Measurements from ENCODE around the gene KIF25.

The KIF25 gene

DNA sequence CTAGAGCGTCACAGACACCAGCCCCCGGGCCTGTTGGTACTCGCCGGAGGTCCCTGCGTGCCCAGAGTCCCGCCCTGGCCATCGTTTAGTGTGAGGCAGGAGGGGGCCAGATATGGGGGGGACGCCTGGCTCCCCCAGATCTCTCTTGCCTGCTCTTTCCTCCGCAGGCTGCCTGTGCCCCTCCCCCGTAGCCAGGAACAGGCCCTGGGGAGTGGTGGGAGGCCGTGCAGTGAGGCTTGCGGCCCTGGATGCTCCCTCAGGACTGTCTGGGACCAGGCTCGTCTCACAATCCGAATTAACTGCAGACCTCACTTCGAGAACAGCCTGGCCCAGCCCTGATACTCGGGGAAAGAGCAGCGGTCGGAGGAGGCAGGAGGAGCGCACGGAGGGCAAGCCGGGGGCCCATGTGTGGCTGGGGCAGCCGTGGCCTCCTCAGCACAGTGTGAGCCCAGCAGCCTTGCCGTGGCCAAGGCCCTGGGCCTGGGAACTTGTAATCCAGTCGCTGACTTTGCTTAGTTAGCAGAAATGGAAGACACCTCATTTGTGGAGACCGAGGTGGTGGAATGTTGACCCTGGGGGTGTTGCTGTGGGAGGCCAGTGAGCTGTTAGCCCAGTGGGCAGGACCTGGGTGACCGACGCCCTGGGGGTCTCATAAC, 52.9 kb downstream of the KIF25 start:
- ChIA-PET POLR2A (no interaction called here), CTCF (no interaction called here)
- TF ChIP-seq, protein P1, sequence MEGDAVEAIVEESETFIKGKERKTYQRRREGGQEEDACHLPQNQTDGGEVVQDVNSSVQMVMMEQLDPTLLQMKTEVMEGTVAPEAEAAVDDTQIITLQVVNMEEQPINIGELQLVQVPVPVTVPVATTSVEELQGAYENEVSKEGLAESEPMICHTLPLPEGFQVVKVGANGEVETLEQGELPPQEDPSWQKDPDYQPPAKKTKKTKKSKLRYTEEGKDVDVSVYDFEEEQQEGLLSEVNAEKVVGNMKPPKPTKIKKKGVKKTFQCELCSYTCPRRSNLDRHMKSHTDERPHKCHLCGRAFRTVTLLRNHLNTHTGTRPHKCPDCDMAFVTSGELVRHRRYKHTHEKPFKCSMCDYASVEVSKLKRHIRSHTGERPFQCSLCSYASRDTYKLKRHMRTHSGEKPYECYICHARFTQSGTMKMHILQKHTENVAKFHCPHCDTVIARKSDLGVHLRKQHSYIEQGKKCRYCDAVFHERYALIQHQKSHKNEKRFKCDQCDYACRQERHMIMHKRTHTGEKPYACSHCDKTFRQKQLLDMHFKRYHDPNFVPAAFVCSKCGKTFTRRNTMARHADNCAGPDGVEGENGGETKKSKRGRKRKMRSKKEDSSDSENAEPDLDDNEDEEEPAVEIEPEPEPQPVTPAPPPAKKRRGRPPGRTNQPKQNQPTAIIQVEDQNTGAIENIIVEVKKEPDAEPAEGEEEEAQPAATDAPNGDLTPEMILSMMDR (IDR thresholded peaks at IDR 0.05; ENCODE audit: control extremely low read depth, extremely low read depth, low read depth, missing control alignments): no peak
- no peak for DNase-seq (ENCODE audit: extremely low spot score)

DNA sequence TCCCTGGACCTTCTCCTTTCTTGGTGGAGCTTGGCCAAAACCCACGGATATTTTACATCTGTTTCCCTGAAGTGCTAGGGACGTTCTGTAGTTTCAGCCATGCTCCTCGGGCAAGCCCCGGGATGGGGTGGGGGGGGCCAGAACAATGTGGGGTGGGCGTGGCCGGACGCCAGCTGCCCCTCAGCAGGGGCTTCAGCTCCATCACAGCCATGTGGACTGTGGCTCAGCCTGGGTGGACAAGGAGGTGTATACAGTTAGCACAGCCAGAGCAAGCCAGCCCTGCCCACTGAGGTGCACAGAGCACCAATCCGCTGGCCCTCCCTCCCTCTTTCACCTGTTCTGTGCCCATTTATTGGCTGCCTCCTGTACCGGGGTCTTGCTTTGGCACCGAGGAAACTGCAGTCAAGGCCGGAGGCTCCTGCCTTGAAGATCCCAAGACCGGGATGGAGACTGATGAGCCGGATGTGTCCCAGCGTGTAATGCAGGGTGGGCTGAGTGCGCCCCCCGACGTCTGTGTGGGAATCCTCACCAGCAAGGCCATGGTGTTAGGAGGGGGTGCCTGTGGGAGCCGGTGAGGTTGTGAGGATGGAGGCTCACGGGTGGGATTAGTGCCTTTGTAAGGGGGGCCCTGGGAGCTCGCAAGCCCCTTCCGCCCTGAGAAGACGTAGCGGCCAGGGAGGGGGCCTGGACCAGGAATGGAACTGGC, 53.6 kb downstream of the KIF25 start:
- DNase-seq (ENCODE audit: extremely low spot score): no peak
- POLR2A ChIA-PET: no interaction called here
- TF ChIP-seq, protein P1 (IDR thresholded peaks at IDR 0.05; ENCODE audit: control extremely low read depth, extremely low read depth, low read depth, missing control alignments): no peak
- CTCF ChIA-PET: no interaction called here

DNA sequence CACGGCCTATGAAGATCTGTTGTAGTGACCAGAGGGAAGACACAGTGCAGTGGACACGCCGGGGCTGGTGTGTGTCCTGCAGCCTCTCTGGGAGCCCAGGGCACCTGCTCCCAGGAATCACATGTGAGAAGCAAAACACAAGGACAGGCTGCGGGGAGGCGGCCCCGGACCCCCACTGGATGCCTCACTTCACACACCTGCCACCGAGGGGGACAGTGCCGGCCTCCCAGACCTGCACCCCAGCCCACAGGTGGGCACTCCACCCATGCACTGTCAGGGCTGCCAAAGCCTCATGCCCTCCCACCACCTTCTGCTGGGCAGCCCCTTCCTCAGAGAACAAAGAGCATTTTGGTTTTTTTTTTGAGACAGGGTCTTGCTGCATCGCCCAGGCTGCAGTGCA, 54.2 kb downstream of the KIF25 start:
- DNase-seq (ENCODE audit: extremely low spot score): no peak
- ChIA-PET POLR2A (no interaction called here), CTCF (no interaction called here)
- TF ChIP-seq, protein P1 (IDR thresholded peaks at IDR 0.05; ENCODE audit: control extremely low read depth, extremely low read depth, low read depth, missing control alignments): no peak

DNA sequence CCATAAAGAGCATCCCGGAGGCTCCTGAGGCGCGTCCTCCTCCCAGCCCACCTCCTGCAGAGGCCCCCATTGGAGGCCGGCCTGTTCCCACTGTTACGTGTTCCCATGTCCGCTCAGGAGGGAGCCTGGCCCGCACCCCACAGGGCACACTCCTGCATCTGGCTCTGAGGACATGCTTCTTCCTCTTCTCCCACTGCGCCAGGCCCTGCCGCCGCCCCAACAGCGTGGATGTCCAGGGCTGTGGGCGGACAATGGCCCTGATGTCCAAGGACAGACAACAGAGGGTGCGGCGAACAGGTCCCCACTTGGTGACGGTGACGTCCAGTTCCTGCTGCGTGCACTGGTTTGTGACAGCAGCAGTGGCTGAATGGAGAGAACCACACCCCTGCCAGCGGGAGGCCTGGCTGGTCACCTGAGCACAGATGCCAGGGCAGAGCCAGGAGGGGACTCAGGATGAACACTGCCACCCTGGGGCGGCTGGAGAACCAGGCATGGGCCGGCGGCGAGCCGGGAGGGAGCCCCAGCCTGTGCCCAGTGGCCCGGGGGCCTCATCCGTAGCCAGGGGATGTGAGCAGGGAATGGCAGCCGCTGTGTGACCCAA, 54.9 kb downstream of the KIF25 start:
- DNase-seq (ENCODE audit: extremely low spot score): no peak
- ChIA-PET CTCF (no interaction called here), POLR2A (no interaction called here)
- TF ChIP-seq, protein P1 (IDR thresholded peaks at IDR 0.05; ENCODE audit: control extremely low read depth, extremely low read depth, low read depth, missing control alignments): no peak

DNA sequence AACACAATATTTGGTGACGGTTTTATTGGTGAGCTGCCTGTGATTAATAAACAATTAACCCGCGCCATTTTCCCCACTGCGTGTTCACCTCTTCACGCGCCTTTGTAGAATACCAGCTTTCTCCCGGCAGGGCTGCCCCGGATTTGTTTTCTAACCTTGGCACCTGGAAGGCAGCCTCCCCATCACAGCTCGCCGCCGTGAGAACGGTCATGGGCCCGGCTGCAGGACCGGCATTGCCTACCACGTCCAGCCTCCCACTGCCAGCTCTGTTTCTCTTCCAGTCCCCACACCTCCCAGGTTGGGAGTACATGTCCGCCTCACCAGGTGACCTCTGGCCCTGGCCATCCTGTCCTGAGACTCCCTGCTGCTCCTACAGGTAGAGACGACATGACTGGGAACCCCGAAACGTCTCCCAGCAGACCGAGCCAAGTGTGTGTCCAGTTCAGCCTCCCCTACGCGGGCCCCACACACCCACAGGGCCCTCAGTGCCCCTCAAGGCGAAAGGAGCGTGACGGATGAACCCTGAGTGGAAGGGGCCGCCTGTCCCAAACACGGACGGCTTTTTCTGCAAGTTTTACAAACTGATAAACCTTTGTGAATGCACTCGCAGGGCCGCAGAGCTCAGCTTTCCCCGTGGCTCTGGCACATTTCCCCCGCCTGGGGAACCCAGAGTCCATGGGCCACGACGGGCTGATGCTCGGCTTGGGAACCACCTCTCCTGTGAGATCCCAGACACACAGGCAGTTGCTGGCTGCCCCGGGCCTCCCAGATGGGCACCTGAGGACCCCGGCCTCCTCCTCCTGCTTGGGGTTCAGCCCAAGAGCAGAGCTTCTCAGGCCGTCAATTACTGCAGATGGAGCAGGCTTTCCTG, 55.9 kb downstream of the KIF25 start:
- ChIA-PET POLR2A (no interaction called here), CTCF (no interaction called here)
- no peak for DNase-seq (ENCODE audit: extremely low spot score)
- TF ChIP-seq, protein P1 (IDR thresholded peaks at IDR 0.05; ENCODE audit: control extremely low read depth, extremely low read depth, low read depth, missing control alignments): no peak

DNA sequence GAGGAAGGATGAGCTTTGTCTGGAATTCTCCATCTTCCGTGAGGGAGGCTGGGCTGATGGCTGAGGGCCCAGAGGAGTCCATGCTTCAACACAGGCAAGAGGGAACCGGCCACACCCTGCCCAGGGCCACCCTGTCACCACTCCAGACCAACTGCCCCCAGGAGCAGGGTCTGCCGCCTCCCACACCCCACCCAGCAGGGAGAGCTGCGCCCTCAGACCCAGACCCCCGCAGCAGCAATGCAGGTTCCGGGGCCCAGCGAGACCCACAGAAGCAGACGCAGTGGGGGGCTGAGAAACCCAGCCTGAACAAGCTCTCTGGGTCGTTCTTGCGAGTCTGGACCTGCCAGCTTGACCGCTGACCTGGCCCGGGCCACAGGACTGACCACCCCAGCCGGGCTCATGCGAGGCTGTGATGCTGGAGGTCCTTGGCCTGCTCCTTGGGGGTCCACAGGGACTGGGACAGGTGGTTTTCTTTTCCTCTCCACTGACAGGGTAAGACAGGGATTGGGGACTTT, 56.5 kb downstream of the KIF25 start:
- CTCF ChIA-PET: no interaction called here
- TF ChIP-seq, protein P1 (IDR thresholded peaks at IDR 0.05; ENCODE audit: control extremely low read depth, extremely low read depth, low read depth, missing control alignments): no peak
- POLR2A ChIA-PET: no interaction called here
- no peak for DNase-seq (ENCODE audit: extremely low spot score)

Measured in GM10248 (cell line).